NCI-H2196 treated with DMSO at 0.1 percent for 48 hours (cell line): ENCODE results near the gene TRAT1.
"Not testable (repeated sequence)": the region's sequence is repeated elsewhere in the genome, so short reads cannot be mapped to it uniquely, and the experiment has no call there.

Experiments
- DNase-seq: peaks from one replicate; lab custom pipeline; 2025; ENCODE audit not compliant: unreplicated experiment; lab: John Stamatoyannopoulos, UW

TRAT1 gene, protein sequence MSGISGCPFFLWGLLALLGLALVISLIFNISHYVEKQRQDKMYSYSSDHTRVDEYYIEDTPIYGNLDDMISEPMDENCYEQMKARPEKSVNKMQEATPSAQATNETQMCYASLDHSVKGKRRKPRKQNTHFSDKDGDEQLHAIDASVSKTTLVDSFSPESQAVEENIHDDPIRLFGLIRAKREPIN

DNA sequence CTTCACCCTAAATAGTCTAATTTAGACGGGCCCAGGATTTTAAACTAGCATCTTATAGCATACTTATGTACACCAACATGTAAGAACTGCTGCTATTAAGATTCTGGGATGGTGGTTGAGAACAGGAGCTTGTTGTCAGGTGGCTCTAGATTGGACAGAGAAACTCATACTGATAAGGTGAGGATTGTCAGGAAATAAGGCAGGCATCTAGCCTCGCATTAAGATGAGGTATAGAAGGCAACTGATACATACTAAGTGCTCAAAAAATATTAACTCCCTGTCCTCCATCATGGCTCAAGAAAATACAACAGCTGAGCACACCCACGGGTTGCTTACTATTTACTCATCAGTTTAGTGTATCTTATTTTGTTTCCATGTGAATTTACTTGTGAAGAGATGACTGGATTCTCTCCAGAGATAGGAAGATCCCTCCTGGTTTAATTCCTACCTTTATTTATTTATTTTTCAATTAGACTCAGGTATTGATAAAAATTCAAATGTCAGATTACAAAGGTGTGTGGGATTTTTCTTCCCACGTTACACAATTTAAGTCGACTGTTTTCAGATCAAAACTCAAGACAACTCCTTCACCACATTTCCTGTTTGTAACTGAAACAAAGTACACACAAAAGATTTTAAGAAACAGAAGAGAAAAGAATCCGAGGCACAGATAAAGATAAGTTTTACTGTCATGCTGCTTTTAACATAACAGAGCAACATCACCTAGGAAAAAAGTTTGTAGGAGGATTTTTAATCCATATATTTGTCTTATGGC lies at the start of gene TRAT1:
Gene TRAT1, plus strand, starts transcription at position 664 of the 775 bp plus-strand sequence. CDS start 142 bp downstream, outside the sequence.
- no peak for DNase-seq

DNA sequence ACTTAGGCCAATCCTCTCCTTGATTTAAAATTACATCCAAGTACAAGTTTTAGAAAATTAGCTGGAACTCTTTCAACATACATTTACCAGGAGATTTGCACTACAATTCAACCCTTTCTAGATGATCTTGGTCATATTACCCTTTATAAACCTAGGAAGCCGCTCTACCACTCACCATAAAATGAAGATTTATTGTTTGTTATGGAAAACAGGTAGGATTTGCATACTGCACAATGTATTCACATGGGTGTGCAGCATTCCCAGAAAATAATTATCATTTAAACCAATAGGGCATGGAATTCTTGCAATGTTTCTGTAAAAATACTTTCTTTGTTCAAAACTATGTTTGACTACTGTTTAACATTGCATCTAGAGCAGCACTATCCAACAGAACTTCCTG lies 46.9 kb upstream of the TRAT1 start:
- DNase-seq: no peak

DNA sequence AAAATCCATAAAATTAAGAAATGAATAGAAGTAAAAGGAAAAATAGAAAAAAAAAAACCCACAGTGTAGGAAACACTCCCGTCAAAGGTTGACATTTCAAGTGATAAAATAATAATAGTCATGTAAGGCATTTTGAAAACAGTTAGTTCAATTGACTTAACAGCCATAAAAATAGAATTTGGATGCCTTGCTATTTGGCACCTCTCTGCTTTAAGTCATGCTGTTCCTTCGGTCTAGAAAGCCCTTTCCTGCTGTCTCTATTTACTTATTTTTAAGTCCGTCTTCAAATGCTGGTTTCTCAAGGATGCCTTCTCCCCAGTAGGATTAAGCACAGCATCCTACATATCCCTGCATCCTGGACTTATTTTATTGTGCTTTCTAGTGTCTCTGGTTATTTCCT lies 43.1 kb upstream of the TRAT1 start:
- DNase-seq: no peak

DNA sequence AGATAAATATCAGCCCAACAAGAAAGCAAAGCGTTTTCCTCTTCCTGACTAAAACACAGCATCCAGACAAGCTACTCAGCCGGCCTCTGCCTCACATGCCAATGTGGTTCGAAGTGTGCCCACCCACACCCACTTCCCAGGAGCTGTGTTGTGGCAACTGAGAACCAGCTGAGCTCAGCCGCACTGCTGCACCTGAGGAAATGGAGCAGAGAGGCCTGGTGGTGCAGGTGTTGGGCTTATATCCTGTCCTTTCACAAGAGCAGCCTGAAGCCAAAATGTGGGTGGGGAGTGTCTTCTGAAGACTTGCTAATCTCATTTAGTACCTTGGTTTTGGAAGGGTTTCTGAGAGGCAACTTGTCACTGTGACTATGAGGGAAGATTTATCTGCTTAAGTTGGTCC lies 42.4 kb upstream of the TRAT1 start:
- DNase-seq: no peak

DNA sequence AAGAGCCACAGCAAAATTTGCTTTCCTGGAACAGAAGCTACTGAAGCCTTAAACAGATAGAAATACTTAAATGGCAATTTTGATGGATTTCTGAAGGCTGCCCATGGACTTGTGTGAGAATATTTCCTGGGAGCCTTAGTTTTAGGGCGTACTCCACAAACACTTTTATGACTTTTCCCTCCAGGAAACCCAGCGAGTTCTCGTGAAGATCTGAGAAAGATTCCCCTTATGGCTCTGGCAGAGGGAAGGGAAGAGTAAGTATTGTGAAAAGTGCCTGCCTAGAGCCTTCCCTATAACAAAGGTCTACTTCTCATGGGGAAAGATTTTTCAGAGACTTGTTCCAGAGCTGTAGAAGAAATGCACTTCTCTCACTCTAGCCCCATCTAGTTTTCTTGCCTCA lies 31.1 kb upstream of the TRAT1 start:
- DNase-seq: no peak

DNA sequence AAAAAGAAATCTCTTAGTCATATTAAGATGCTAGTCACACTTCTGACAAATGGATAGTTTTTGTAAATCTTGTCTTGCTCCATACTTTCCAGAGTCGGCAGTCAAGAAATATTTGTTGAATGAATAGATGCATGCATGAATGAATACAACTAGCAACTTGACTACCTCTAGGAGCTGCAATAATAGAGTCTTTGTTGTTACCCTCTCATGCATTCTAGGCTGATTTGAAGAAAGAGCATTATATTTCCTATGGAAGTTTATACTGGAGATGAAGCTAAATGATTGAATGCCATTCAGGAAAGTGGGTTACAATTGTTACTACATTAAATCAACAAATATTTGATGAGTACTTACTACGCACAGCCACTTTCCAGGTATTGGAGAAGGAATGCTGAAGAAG lies 18.1 kb upstream of the TRAT1 start:
- DNase-seq: no peak

DNA sequence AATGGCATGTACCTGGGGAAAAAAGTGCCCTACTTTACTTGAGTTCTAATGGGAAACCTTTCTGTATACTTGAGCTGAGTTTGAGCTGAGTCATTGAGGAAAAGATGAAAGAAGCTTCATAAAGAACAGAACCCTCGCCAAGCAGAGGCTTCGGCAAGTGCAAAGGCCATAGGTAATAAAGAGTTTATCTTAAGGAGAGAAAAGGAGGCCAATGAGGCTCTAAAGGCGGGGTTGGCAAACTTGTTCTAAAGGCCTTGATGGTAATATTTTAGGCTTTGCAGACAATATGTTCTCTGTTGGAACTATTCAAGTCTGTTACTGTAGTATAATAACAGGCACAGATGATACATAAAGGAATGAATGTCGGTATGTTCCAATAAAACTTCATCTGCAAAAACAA lies 17.6 kb upstream of the TRAT1 start:
- no peak for DNase-seq

DNA sequence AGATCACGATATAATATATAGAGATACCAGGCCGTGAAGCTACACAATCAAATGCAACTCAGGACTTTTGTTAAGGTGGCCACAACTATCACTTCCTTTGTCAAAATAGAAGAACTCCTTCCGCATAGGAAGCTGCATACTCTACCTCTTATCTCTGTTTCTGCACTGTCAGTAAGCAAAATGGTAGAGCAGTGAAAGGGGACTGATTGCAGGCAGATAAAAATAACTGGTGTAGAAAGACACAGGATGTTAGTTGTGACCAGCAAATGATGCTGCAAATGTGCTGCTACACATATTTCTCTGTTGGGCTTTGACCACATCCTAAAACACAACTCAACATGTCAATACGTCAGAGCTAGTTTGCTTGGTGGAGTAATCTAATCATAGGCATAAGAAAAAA lies 16.3 kb upstream of the TRAT1 start:
- DNase-seq: no peak

DNA sequence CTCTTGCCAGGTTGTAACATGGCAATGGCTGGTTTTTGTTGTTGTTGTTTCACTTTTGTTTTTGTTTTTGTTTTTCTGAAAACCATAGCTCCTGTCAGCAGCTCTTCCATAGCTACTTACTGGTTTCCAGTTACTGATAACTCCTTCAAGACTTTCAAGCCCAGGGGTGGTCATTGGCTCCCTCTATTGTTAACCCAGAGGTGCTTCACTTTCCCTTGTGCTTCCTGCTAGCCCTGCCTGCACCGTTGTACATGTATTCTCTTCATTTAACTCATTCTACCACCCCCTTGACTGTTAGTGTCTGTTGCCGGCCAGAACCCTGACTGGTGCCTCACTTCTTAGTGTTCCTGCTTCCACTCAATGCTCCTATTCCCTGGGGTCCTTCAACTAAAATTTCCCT lies 4.2 kb upstream of the TRAT1 start:
- no peak for DNase-seq

DNA sequence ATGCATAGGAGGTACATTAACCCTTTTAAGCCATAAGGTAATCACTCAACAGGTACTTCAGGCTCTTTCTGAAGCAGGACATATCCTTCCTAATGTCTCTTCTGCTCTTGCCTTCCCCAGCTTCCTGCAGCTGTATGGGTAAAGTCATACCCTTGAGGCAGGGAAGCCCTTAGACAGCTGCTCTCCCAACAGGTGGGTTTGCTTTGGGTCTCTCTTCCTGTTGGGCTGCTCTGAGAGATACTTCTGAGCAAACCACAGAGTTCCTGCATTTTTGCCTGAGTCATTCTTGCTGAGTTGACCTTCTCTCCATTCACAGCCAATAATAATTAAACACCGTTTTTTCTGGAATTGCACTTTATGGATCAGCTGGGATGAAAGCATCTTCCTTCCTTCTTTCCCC lies 2.0 kb upstream of the TRAT1 start:
- DNase-seq: no peak

DNA sequence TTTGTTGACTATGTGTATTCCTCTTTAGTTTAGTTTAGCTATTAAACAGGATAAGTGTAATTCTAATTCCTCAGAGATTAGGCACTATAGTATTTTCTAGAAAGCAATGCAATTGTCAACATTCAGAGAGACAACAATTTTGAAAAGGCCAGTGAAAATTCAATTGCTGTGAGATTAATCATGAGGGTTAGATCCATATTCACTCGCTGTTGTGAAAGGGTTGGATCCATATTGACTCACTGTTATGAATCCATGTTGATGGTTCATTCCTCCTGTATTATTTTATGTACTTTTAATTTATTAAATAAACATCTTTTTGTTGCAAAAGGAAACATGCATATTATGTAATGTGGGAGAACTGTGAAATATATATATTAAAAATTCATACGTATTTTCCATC lies 641 bp downstream of the TRAT1 start:
- no peak for DNase-seq

DNA sequence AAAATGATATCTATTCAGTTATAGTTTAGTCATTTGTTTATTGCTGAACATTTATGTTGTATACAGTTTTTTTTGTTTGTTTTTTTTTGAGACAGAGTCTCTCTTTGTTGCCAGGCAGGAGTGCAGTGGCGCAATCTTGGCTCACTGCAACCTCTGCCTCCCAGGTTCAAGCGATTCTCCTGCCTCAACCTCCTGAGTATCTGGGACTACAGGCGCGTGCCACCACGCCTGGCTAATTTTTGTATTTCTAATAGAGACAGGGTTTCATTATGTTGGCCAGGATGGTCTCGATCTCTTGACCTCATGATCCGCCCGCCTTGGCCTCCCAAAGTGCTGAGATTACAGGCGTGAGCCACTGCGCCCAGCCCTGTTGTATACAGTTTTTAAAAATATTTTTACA lies 1.2 kb downstream of the TRAT1 start:
- DNase-seq: not testable (repeated sequence)

DNA sequence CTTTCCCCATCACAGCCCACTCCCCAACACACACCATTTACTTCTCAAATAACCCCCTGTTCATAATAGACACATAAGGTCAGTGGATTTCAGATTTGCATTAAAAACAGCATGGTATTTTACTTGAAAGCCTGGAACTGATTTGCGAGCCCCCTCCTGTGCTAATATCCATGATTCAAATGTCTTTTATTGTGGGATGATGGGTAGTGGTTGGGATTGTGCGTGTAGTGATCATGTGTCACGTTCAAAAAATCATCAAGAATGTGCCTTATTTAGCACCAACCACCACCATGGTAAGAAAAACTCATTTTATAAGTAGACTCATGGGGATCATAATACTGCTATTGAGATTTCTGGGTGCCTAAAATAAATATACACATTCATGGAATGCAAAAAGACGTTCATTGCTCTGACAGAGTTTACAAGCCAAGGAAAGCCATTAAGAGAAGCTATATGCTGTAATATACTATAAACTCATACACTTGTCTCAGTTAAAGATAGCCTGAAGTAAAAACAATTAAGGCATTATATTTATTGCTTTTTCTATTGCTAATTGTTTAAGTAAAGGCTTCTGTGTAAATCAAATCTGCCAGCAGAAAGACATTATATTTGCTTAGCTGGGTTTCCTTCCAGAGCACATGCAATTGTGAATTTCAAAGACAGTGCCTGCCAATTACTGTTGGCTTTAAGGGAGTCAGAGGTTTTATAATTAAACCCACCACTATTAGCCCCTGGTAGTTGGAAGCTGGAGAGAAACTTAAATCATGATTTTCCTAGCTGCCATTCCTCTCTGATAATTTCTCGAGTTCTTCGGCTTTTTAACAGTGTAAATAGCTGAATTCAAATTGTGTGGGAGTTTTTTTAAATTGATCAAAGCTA lies 4.0 kb downstream of the TRAT1 start:
- no peak for DNase-seq

DNA sequence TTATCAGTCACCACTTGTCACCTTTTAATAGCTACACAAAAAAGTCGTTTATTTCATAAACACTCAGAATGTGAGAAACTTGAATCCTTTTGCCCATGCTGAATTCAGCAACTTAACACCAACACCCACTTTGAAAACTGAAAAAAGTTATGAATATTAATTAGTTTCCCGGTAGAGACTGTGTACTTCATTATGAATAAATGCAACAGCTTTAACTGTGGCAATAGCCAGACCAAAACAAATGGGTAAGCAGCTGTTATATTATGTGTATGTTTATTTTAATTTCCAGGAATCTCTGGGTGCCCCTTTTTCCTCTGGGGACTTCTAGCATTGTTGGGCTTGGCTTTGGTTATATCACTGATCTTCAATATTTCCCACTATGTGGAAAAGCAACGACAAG lies 7.8 kb downstream of the TRAT1 start:
- no peak for DNase-seq

DNA sequence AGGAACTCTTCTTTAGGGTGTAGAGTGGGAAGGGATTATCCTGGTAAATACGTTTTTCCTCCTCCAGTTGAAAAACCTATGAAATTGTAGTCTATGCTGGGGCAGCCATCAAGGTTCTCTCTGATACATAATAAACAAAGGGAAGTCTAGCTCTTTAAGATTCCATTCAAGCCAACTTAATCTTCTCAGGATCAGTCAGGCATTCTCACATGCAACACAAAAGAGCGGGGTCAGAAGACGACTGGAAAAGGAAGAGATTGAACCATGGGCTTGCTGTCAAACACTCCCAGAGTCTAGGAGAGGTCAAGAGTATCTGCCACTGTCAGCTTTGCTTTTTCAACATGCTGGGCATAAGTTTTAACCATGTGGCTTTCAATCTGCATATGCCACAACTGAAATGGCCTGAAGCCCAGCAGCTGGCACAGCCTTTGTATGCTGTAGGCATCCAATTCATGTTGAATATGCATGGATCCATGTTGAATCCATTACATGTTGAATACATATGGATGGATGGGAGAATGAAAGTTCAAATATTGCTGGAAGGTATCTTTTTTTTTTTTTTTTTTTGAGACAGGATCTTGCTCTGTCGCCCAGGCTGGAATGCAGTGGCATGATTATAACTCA lies 8.5 kb downstream of the TRAT1 start:
- DNase-seq: no peak

DNA sequence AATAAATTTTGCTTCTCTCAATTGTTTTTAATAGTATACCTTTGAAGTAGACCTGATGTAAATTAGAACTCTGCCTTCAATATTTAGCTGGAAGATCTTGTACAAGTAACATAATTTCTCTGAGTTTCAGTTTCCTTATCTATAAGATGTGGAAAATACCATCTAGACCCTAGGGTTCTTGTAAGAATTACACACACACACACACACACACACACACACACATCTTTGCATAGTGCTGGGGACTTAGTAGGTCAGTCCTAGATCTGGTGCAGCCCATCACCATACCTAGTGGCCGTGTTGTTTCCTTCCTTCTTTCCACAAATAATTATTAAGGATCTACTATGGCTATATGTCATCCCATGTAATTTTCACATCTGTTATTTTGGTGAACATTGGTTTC lies 11.0 kb downstream of the TRAT1 start:
- no peak for DNase-seq

DNA sequence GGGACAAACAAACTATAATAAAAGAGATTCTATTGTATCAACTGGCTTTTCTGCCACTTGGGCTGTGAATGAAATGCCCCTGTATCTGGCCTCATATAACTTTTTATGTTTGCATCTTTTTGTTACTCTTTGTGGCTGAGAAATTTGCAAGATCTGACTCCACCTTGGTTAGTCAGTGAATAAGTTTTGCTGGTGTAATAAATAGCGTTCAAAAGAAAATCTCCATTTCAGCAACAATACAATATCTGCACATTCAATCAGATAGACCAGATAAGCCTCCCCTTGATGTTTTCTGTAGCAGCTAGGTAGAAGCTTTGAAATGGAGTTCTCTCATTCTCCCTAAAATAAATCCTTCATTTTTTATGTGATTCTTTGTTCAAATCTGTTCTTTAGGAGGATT lies 12.0 kb downstream of the TRAT1 start:
- no peak for DNase-seq

DNA sequence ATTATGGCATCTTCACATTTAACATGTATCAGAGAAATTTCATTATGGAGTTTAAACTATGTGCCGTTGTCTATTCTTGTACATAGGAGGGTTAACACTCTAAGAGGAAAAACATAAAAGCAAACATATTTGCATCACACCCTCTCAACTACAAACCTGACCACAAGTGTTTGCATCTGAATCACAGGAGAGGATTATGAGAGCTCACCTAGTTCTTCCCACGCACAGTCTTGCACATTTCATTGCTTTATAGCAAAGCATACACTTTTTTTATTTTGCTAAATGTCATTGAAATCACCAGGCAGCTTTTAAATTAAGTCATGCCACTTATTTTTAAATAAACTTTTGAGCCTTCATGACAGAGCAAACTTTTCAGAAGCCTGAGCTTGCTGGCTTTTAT lies 12.5 kb downstream of the TRAT1 start:
- no peak for DNase-seq

DNA sequence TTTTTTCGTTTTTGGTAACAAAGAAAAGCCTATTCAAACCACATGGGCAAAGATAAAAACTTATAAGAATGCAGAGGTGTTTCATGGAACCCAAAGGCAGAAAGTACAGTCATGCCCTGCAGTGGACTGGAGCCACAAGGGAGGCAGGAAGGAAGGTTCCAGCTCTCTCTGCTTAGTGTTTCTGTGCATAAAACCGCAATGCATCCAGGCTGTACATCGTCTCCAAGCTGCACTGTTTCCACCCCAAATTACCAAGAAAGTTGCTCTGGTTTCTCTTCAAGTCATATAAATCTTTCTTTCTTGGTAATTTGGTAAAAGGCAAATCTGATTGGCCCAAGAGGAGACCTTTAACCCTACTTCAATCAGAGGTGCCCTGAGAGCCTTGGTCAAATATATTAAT lies 15.8 kb downstream of the TRAT1 start:
- no peak for DNase-seq

DNA sequence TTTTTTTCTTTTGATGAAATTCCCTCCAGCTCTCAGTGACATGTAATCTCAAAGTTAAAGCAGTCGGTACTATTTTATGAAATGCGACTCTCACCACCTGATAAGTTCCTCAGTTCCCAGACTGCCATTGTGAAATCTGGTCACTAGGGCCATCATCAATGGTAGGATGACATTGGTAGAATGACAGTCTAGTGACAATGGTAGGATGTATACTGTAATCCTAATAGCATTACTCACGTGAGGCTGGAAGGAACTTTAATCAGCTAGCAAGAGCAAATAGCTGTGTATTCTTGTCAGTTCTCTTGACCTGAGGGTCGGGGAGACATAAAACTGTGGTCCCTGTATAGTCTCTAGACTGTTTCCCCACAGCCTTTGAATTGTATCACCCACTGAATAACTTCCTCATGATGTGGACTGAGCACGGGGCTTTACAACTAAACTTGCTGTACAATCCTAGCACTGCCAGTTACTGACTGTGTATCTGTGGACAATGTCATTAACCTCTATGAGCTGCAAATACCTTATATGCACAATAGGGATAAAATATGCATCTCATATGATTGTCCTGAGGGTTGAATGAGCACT lies 23.2 kb downstream of the TRAT1 start:
- no peak for DNase-seq

DNA sequence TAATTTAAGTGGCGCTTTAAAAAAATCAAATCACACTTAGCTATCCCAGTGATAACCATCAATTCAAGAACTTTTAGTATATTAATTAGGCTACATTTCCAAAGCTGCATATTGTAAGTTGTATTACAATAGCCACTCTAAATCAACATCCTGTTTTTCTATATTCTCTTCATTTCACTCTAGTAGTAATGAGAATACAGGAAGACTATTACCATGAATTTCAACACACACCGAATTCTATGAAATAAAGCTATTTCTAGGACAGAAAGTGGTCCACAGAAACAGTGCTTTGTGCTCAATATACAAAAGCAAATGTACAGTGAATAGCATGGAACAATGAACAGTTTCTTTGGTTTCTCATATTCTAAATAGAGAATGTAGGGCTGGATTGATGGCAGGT lies 24.6 kb downstream of the TRAT1 start:
- DNase-seq: no peak
